HCT116 (cell line): ENCODE results near the gene DDX60. TPM values are rescaled to one million over a fixed set of nuclear protein-coding genes. Genes with fewer than 3 reads are reported as not detected.

ENCODE experiments used
- ATAC-seq: fragments of 200-7000 bp; cut with Tn5 transposase; 2 replicates; pipeline ENCODE4 v1.9.1; 2020; ENCODE audit warnings: mild to moderate bottlenecking, moderate library complexity
- BruUV-seq: library from RNA; stranded (reverse); fragments of 400-500 nt; replicated peaks from 2 replicates; lab custom pipeline; 2021; lab: Mats Ljungman, UMichigan
- CTCF ChIA-PET: fragments of 300-600 bp; sonication (Branson Sonifier 250); formaldehyde crosslinking; loops from one replicate; lab custom pipeline; 2021; ENCODE audit warnings: antibody characterized with exemption; lab: Charles Lee
- POLR2A ChIA-PET: fragments of 300-600, 350-600 bp; sonication (Branson Sonifier 250); formaldehyde crosslinking; loops from one replicate; lab custom pipeline; 2021; ENCODE audit warnings: antibody characterized with exemption; lab: Charles Lee
- RAD21 ChIA-PET, 2 experiments: fragments of 300-600 bp; sonication (Branson Sonifier 250); formaldehyde crosslinking; loops; one replicate each; lab custom pipeline; 2023; ENCODE audit warnings: low total read pairs in 2 of 2; ENCODE audit not compliant: uncharacterized antibody in 2 of 2, unreplicated experiment in 2 of 2, low non-redundant PET in 1 of 2; lab: Charles Lee
- DNase-seq: peaks from one replicate; pipeline ENCODE4 v3.0.0-alpha.2; 2010; ENCODE audit warnings: low read depth, low spot score
- H2AFZ ChIP-seq: fragments of 200-600 bp; shearing (Covaris generic), sonication (generic); 2 replicates; pipeline ENCODE4 v1.6.1; 2017; ENCODE audit warnings: low read depth, mixed run types, mixed read lengths, antibody characterized with exemption, low read length; ENCODE audit not compliant: poor library complexity, severe bottlenecking
- H3K27ac ChIP-seq: 2 replicates; pipeline ENCODE4 v1.5.1; 2012; ENCODE audit warnings: low read depth, low read length
- H3K27me3 ChIP-seq: fragments of 200-600 bp; sonication (generic); 2 replicates; pipeline ENCODE4 v1.6.1; 2016; ENCODE audit warnings: mixed run types, low read length, mixed read lengths; ENCODE audit not compliant: insufficient read depth
- H3K36me3 ChIP-seq, 2 experiments: fragments of 200-500 bp in 1 of 2; fragments of 200-600 bp in 1 of 2; sonication (Bioruptor generic) in 1 of 2; sonication (generic) in 1 of 2; 2 replicates each; pipeline versions ENCODE4 v1.5.1 to v1.6.1; 2014 to 2016; ENCODE audit warnings: low read length in 2 of 2, inconsistent platforms in 1 of 2, mixed read lengths in 1 of 2, mixed run types in 1 of 2; ENCODE audit not compliant: insufficient read depth in 2 of 2, control insufficient read depth in 1 of 2
- H3K4me1 ChIP-seq, 2 experiments: fragments of 200-600 bp in 1 of 2; sonication (generic) in 1 of 2; 2 replicates each; pipeline versions ENCODE4 v1.5.1 to v1.6.1; 2012 to 2017; ENCODE audit warnings: low read length in 2 of 2, inconsistent platforms in 1 of 2, mild to moderate bottlenecking in 1 of 2, mixed read lengths in 1 of 2, mixed run types in 1 of 2, moderate library complexity in 1 of 2; ENCODE audit not compliant: insufficient read depth in 2 of 2, control insufficient read depth in 1 of 2
- H3K4me2 ChIP-seq: fragments of 200-600 bp; sonication (generic); 2 replicates; pipeline ENCODE4 v1.6.1; 2017; ENCODE audit warnings: mixed run types, low read length, mixed read lengths
- H3K4me3 ChIP-seq, 2 experiments: fragments of 200-600 bp in 1 of 2; sonication (generic) in 1 of 2; replicated peaks in 1 of 2; 2 replicates each; pipeline ENCODE4 v1.5.1; 2011 to 2016; ENCODE audit warnings: low read length in 2 of 2, control low read depth in 1 of 2, low read depth in 1 of 2, mild to moderate bottlenecking in 1 of 2, mixed read lengths in 1 of 2, mixed run types in 1 of 2
- H3K79me2 ChIP-seq: fragments of 200-600 bp; sonication (generic); 2 replicates; pipeline ENCODE4 v1.6.1; 2017; ENCODE audit warnings: mild to moderate bottlenecking, mixed run types, low read length, moderate library complexity, mixed read lengths; ENCODE audit not compliant: insufficient read depth
- H3K9ac ChIP-seq: fragments of 200-600 bp; sonication (generic); 2 replicates; pipeline ENCODE4 v1.6.1; 2016; ENCODE audit warnings: low read length, mixed read lengths
- H3K9me2 ChIP-seq: fragments of 200-600 bp; sonication (generic), shearing (Covaris generic); 2 replicates; pipeline ENCODE4 v1.6.1; 2017; ENCODE audit warnings: mixed run types, mild to moderate bottlenecking, moderate library complexity; ENCODE audit not compliant: insufficient read depth
- H3K9me3 ChIP-seq, 2 experiments: fragments of 200-500 bp in 1 of 2; fragments of 200-600 bp in 1 of 2; sonication (Bioruptor generic) in 1 of 2; sonication (generic) in 1 of 2; 2 replicates each; pipeline ENCODE4 v1.6.1; 2014 to 2017; ENCODE audit warnings: low read length in 2 of 2, mixed read lengths in 2 of 2, inconsistent platforms in 1 of 2, low read depth in 1 of 2, mild to moderate bottlenecking in 1 of 2, mixed run types in 1 of 2, moderate library complexity in 1 of 2; ENCODE audit not compliant: control insufficient read depth in 1 of 2, insufficient read depth in 1 of 2
- H4K20me1 ChIP-seq: fragments of 200-600 bp; sonication (generic), shearing (Covaris generic); 2 replicates; pipeline ENCODE4 v1.6.1; 2017; ENCODE audit warnings: mixed run types, mild to moderate bottlenecking, moderate library complexity; ENCODE audit not compliant: insufficient read depth
- ATF3 ChIP-seq: IDR thresholded peaks from 2 replicates; pipeline ENCODE4 v1.6.1; 2012
- CBX3 ChIP-seq: IDR thresholded peaks from 2 replicates; pipeline ENCODE4 v1.6.1; 2012; ENCODE audit warnings: low read depth
- CEBPB ChIP-seq: IDR thresholded peaks from 2 replicates; pipeline ENCODE4 v1.6.1; 2012; ENCODE audit warnings: low read depth
- CTCF ChIP-seq, 3 experiments: fragments of 200-600 bp in 1 of 3; sonication (generic) in 1 of 3; IDR thresholded peaks in 2 of 3; conservative IDR thresholded peaks in 1 of 3; 2 replicates each; pipeline ENCODE4 v1.5.1; 2012 to 2017; ENCODE audit warnings: low read depth in 2 of 3, low read length in 2 of 3, antibody characterized with exemption in 1 of 3, borderline replicate concordance in 1 of 3, control low read depth in 1 of 3, mild to moderate bottlenecking in 1 of 3, mixed read lengths in 1 of 3, mixed run types in 1 of 3, moderate library complexity in 1 of 3; ENCODE audit not compliant: insufficient read depth in 1 of 3
- EGR1 ChIP-seq: IDR thresholded peaks from 2 replicates; pipeline ENCODE4 v1.6.1; 2012; ENCODE audit warnings: low read depth
- ELF1 ChIP-seq: IDR thresholded peaks from 2 replicates; pipeline ENCODE4 v1.6.1; 2012; ENCODE audit warnings: low read depth, borderline replicate concordance
- EZH2 ChIP-seq: fragments of 200-600 bp; sonication (generic); IDR thresholded peaks from 2 replicates; pipeline ENCODE4 v1.6.1; 2017; ENCODE audit warnings: antibody characterized with exemption, mixed run types
- FOSL1 ChIP-seq: IDR thresholded peaks from 2 replicates; pipeline ENCODE4 v1.6.1; 2012; ENCODE audit warnings: low read depth
- MAX ChIP-seq: IDR thresholded peaks from 2 replicates; pipeline ENCODE4 v1.6.1; 2012
- POLR2AphosphoS5 ChIP-seq: IDR thresholded peaks from 2 replicates; pipeline ENCODE4 v1.6.1; 2011; ENCODE audit warnings: mild to moderate bottlenecking, low read depth, low read length, moderate library complexity
- RAD21 ChIP-seq: IDR thresholded peaks from 2 replicates; pipeline ENCODE4 v1.6.1; 2012; ENCODE audit warnings: low read depth, mild to moderate bottlenecking
- SIN3A ChIP-seq: IDR thresholded peaks from 2 replicates; pipeline ENCODE4 v1.6.1; 2012; ENCODE audit warnings: low read depth
- SP1 ChIP-seq: IDR thresholded peaks from 2 replicates; pipeline ENCODE4 v1.6.1; 2012; ENCODE audit warnings: low read depth
- TCF7L2 ChIP-seq: IDR thresholded peaks from 2 replicates; pipeline ENCODE4 v1.7.0; 2011; ENCODE audit warnings: borderline replicate concordance, inconsistent platforms; ENCODE audit not compliant: insufficient read depth, insufficient read length; ENCODE audit errors: extremely low read depth
- ZFX ChIP-seq: fragments of 450-650 bp; IDR thresholded peaks from 2 replicates; pipeline ENCODE4 v1.6.1; 2017
- ZNF274 ChIP-seq: fragments of 200-500 bp; sonication (Bioruptor generic); IDR thresholded peaks from 2 replicates; pipeline ENCODE4 v1.6.1; 2014; ENCODE audit warnings: mild to moderate bottlenecking, low read depth, low read length, inconsistent platforms
- intact Hi-C: fragments of 100-400 bp; cut with micrococcal nuclease; formaldehyde crosslinking; loops from 2 replicates; pipeline ENCODE4 v1.10.0; 2022
- total RNA-seq: library from RNA; stranded (reverse); gene quantifications from one replicate; pipeline ENCODE4 v1.2.1, GENCODE V29; 2021; ENCODE audit not compliant: unreplicated experiment

DDX60 gene
- total RNA-seq, 1 experiment from 2014 or later, result 6.5 TPM

- TF ChIP-seq TCF7L2 (no peak), MAX (no peak), CTCF (IDR thresholded peaks at IDR 0.05 in 2 of 3, conservative IDR thresholded peaks at IDR 0.05 in 1 of 3; ENCODE audit: borderline replicate concordance in 1 of 3, insufficient read depth in 1 of 3, low read depth in 2 of 3, low read length in 2 of 3) (no peak), EZH2 (no peak), SP1 (no peak), POLR2AphosphoS5 (no peak), ELF1 (no peak), ZNF274 (no peak), FOSL1 (no peak), RAD21 (no peak), CEBPB (no peak), EGR1 (no peak), ATF3 (no peak), SIN3A (no peak), ZFX (no peak), CBX3 (no peak)
- POLR2A ChIA-PET, result no interaction called here
- no peak for DNase-seq
Observed at GRCh38 chr4:168273838-168274237, 44.7 kb downstream of the DDX60 start.

More at GRCh38 chr4:168273838-168274237, 44.7 kb downstream of the DDX60 start:
- no peaks in the 10 kb centered on the region for H3K27me3 ChIP-seq
- no peak overlapping the region for H3K9ac ChIP-seq
- intact Hi-C loops, result no loop called here
- H3K36me3 ChIP-seq, result 0 out of 4 replicates have a peak, but pooled peaks cover 0 to 3% of the 10 kb centered on the region in 2 experiments
- BruUV-seq, result no TSS peak
- RAD21 ChIA-PET, result no interaction called here
- no peaks in the 10 kb centered on the region for H3K79me2 ChIP-seq
- H3K9me2 ChIP-seq, result no peaks in the 10 kb centered on the region
- ATAC-seq, result peak; percentile 68; the same call in 1 of the 2 replicates
- H2AFZ ChIP-seq, result no peak overlapping the region
- no peaks in the 10 kb centered on the region for H3K9me3 ChIP-seq
- no peak overlapping the region for H3K4me2 ChIP-seq
- CTCF ChIA-PET, result no interaction called here
- H3K4me1 ChIP-seq, result peaks cover 0 to 5% of the 10 kb centered on the region in 2 experiments; a peak in 1 of 4 replicates
- no peak overlapping the region for H3K4me3 ChIP-seq
- H3K27ac ChIP-seq, result no peak overlapping the region
- no peaks in the 10 kb centered on the region for H4K20me1 ChIP-seq
